ENCODE results near the gene BUD31.

- no peak for TF ChIP-seq LEF1 (IDR thresholded peaks at IDR 0.05; ENCODE audit: borderline replicate concordance)
- TF ChIP-seq SP1 (IDR thresholded peaks at IDR 0.05) = no peak
- no peak for TF ChIP-seq TARDBP (IDR thresholded peaks at IDR 0.05)
- TF ChIP-seq FOXA1 (IDR thresholded peaks at IDR 0.05) = no peak
- no peak for TF ChIP-seq HDGF (IDR thresholded peaks at IDR 0.05; ENCODE audit: borderline replicate concordance)
- TF ChIP-seq, protein P1, sequence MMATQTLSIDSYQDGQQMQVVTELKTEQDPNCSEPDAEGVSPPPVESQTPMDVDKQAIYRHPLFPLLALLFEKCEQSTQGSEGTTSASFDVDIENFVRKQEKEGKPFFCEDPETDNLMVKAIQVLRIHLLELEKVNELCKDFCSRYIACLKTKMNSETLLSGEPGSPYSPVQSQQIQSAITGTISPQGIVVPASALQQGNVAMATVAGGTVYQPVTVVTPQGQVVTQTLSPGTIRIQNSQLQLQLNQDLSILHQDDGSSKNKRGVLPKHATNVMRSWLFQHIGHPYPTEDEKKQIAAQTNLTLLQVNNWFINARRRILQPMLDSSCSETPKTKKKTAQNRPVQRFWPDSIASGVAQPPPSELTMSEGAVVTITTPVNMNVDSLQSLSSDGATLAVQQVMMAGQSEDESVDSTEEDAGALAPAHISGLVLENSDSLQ (IDR thresholded peaks at IDR 0.05) = no peak
- TF ChIP-seq ARNT (IDR thresholded peaks at IDR 0.05) = no peak
- TF ChIP-seq BHLHE40 (IDR thresholded peaks at IDR 0.05; ENCODE audit: borderline replicate concordance) = no peak
- no peak for TF ChIP-seq CTBP1 (IDR thresholded peaks at IDR 0.05; ENCODE audit: borderline replicate concordance)
- no peak for TF ChIP-seq FOXK2 (IDR thresholded peaks at IDR 0.05)
Observed at GRCh38 chr7:99448855-99449254, 40.1 kb downstream of the BUD31 start.
